ENCODE results near the gene SORBS2. TPM values are rescaled to one million over a fixed set of nuclear protein-coding genes. Genes with fewer than 3 reads are reported as not detected.

The SORBS2 gene
- total and polyA plus RNA-seq, 2 donors (not counting 1 experiment from before 2014, with no cell fraction given): 0.25 to 0.89 TPM

- no peak for ATAC-seq (ENCODE audit: low read depth)
- WGBS (ENCODE audit: insufficient coverage): 80% methylated on average over 1 of the region's 3 CpGs
- peaks cover 39% of the 10 kb centered on the region for H3K27me3 Mint-ChIP-seq
- no peak overlapping the region for H3K4me2 ChIP-seq (replicated peaks; ENCODE audit: low read depth, low read length, poor library complexity, severe bottlenecking)
- H3K4me3 ChIP-seq (ENCODE audit: control extremely low read depth in 1 of 5, extremely low read depth in 1 of 5, insufficient read depth in 1 of 5, low read depth in 2 of 5, low read length in 4 of 5): no peak overlapping the region
- no peak for DNase-seq
- no peak overlapping the region for H3K4me3 Mint-ChIP-seq
- H3K27me3 ChIP-seq (replicated peaks in 1 of 4; ENCODE audit: control extremely low read depth in 1 of 4, control insufficient read depth in 3 of 4, insufficient read depth in 4 of 4, low read length in 3 of 4): peaks cover 0 to 6% (median 0%) of the 10 kb centered on the region in 4 experiments
- CTCF ChIA-PET: no interaction called here
- POLR2A ChIA-PET: no interaction called here
- TF ChIP-seq CTCF (IDR thresholded peaks at IDR 0.05): no peak
- TF ChIP-seq EZH2 (IDR thresholded peaks at IDR 0.05; ENCODE audit: borderline replicate concordance, insufficient read depth, low read depth, low read length, poor library complexity, severe bottlenecking): no peak
- H3K4me1 ChIP-seq (ENCODE audit: control insufficient read depth in 2 of 2, insufficient read depth in 2 of 2, low read length in 2 of 2): no peaks in the 10 kb centered on the region
- H3K9ac ChIP-seq (ENCODE audit: low read length): no peak overlapping the region
- H3K27ac Mint-ChIP-seq: no peak overlapping the region
- H3K79me2 ChIP-seq (ENCODE audit: control insufficient read depth, insufficient read depth, low read length): no peaks in the 10 kb centered on the region
- H4K20me1 ChIP-seq (ENCODE audit: control insufficient read depth, insufficient read depth, low read length, poor library complexity, severe bottlenecking): no peaks in the 10 kb centered on the region
- H3K27ac ChIP-seq (ENCODE audit: low read length in 2 of 2): no peak overlapping the region
- no peaks in the 10 kb centered on the region for H3K4me1 Mint-ChIP-seq
- intact Hi-C loops (cut with micrococcal nuclease): no loop called here
- no peaks in the 10 kb centered on the region for H3K36me3 ChIP-seq (replicated peaks in 1 of 2; ENCODE audit: control extremely low read depth in 1 of 2, control insufficient read depth in 1 of 2, extremely low read depth in 1 of 2, insufficient read depth in 2 of 2, low read length in 1 of 2)
- no peak overlapping the region for H2AFZ ChIP-seq (ENCODE audit: insufficient read depth, low read depth, low read length, poor library complexity, severe bottlenecking)
- peaks cover 0 to 7% (median 2%) of the 10 kb centered on the region in 3 donors for H3K9me3 ChIP-seq (ENCODE audit: control extremely low read depth in 1 of 3, control insufficient read depth in 2 of 3, insufficient read depth in 1 of 3, low read length in 2 of 3)
- H3K9me3 Mint-ChIP-seq (ENCODE audit: insufficient read depth): no peaks in the 10 kb centered on the region
Observed at GRCh38 chr4:185562531-185562930, 249.5 kb downstream of the SORBS2 start.

- Mint-ChIP-seq H3K27ac (no peak overlapping the region), H3K4me3 (no peak overlapping the region), H3K27me3 (peaks cover 53% of the 10 kb centered on the region), H3K4me1 (no peaks in the 10 kb centered on the region), H3K9me3 (ENCODE audit: insufficient read depth) (peaks cover 7% of the 10 kb centered on the region)
- Histone ChIP-seq H3K4me2 (replicated peaks; ENCODE audit: low read depth, low read length, poor library complexity, severe bottlenecking) (no peak overlapping the region), H3K4me3 (ENCODE audit: control extremely low read depth in 1 of 5, extremely low read depth in 1 of 5, insufficient read depth in 1 of 5, low read depth in 2 of 5, low read length in 4 of 5) (no peak overlapping the region), H3K9ac (ENCODE audit: low read length) (no peak overlapping the region), H3K9me3 (ENCODE audit: control extremely low read depth in 1 of 3, control insufficient read depth in 2 of 3, insufficient read depth in 1 of 3, low read length in 2 of 3) (peaks cover 0 to 2% (median 0%) of the 10 kb centered on the region in 3 donors), H4K20me1 (ENCODE audit: control insufficient read depth, insufficient read depth, low read length, poor library complexity, severe bottlenecking) (no peaks in the 10 kb centered on the region), H2AFZ (ENCODE audit: insufficient read depth, low read depth, low read length, poor library complexity, severe bottlenecking) (no peak overlapping the region), H3K27me3 (replicated peaks in 1 of 4; ENCODE audit: control extremely low read depth in 1 of 4, control insufficient read depth in 3 of 4, insufficient read depth in 4 of 4, low read length in 3 of 4) (peaks cover 0 to 3% (median 0%) of the 10 kb centered on the region in 4 experiments), H3K79me2 (ENCODE audit: control insufficient read depth, insufficient read depth, low read length) (no peaks in the 10 kb centered on the region), H3K4me1 (ENCODE audit: control insufficient read depth in 2 of 2, insufficient read depth in 2 of 2, low read length in 2 of 2) (no peaks in the 10 kb centered on the region), H3K27ac (ENCODE audit: low read length in 2 of 2) (no peak overlapping the region), H3K36me3 (replicated peaks in 1 of 2; ENCODE audit: control extremely low read depth in 1 of 2, control insufficient read depth in 1 of 2, extremely low read depth in 1 of 2, insufficient read depth in 2 of 2, low read length in 1 of 2) (no peaks in the 10 kb centered on the region)
- no peak for DNase-seq
- ATAC-seq (ENCODE audit: low read depth): no peak
- TF ChIP-seq CTCF (IDR thresholded peaks at IDR 0.05) (no peak), EZH2 (IDR thresholded peaks at IDR 0.05; ENCODE audit: borderline replicate concordance, insufficient read depth, low read depth, low read length, poor library complexity, severe bottlenecking) (no peak)
- intact Hi-C loops (cut with micrococcal nuclease): no loop called here
- POLR2A ChIA-PET: no interaction called here
- 91% methylated on average over 5 of the region's 5 CpGs for WGBS (ENCODE audit: insufficient coverage)
- CTCF ChIA-PET: no interaction called here
Observed at GRCh38 chr4:185560316-185560715, 251.7 kb downstream of the SORBS2 start.
